Measurements from ENCODE around the gene ADD3. TPM values are rescaled to one million over a fixed set of nuclear protein-coding genes. Genes with fewer than 3 reads are reported as not detected.
"Not testable (repeated sequence)": the region's sequence is repeated elsewhere in the genome, so short reads cannot be mapped to it uniquely, and the experiment has no call there.

The ADD3 gene
- total RNA-seq, 8 experiments from 2014 or later, result 18.3 to 251 (median 67.4) TPM

DNA sequence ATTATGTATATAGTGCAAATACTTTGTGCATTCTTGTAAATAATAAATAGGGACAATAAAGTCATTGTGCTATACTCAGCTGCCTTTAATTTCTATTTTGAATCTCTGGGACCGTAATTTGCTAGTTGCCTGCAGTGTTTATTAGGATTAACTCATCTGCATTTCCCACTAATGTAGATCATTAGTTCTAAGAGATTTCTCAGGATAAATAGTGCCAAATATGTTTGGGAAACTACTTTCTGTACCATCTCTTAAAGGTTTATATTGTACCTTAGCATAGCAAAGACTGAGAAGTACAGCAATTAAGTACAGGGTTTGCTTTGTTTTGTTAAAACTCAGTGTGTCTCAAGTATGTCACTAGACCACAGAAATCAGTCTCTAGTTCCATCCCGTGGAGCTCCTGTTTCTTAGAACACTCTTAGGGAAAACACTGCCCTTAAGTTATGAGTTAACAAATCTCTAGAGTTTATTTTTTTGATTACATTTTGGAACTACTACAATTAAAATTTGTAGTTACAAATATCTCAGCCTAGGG, 26.0 kb downstream of the ADD3 start:
- WGBS, 10 experiments, result 4 to 50% (median 47%) methylated on average over 2 of the region's 2 CpGs; no CpG with 5 or more reads in 2 of the 10 experiments
- Histone ChIP-seq H3K27ac (no peak overlapping the region), H3K4me1 (replicated peaks in 1 of 2) (no peaks in the 10 kb centered on the region), H3K4me3 (no peak overlapping the region)
- in situ Hi-C loops (cut with MboI; ENCODE audit: low pct_unique_long_range_greater_than_20kb in 2 of 9, low sequenced_read_pairs in 9 of 9, unreplicated experiment in 9 of 9), result no loop called here
- ATAC-seq (replicated peaks in 6 of 8), result no peak

- Histone ChIP-seq H3K4me1 (replicated peaks in 1 of 2) (no peaks in the 10 kb centered on the region), H3K27ac (no peak overlapping the region), H3K4me3 (no peak overlapping the region)
- no peak for ATAC-seq (replicated peaks in 6 of 8)
- in situ Hi-C loops (cut with MboI; ENCODE audit: low pct_unique_long_range_greater_than_20kb in 2 of 9, low sequenced_read_pairs in 9 of 9, unreplicated experiment in 9 of 9), result no loop called here
- WGBS, 10 experiments, result 6 to 100% (median 82%) methylated on average over 1 to 2 of the region's 2 CpGs
Observed at GRCh38 chr10:110034596-110034995, 26.8 kb downstream of the ADD3 start.

- Histone ChIP-seq H3K27ac (no peak overlapping the region), H3K4me1 (replicated peaks in 1 of 2) (no peaks in the 10 kb centered on the region), H3K4me3 (no peak overlapping the region)
- no peak for ATAC-seq (replicated peaks in 6 of 8)
- in situ Hi-C loops (cut with MboI; ENCODE audit: low pct_unique_long_range_greater_than_20kb in 2 of 9, low sequenced_read_pairs in 9 of 9, unreplicated experiment in 9 of 9), result no loop called here
- WGBS, 10 experiments, result 83 to 97% (median 91%) methylated on average over 3 to 9 of the region's 9 CpGs
Observed at GRCh38 chr10:110035070-110035921, 27.5 kb downstream of the ADD3 start.

DNA sequence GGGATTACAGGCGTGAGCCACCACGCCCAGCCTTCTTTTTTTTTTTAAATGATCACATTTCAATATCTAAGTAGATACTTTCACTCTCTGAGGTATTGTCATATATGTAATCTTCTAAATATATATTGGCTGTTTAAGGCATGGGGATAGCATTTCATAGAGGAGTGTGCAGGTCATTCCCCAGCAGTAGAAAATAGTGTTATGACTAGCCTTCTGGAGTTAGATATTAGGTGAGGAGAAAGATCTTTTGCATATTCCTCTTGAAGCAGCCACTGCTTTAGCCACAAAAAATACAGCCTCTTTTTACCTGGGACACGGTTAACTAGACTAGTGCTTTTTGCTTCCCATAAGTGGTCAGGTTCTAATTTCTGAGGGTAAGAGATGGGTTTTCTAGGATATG, 28.9 kb downstream of the ADD3 start:
- 94 to 100% (median 100%) methylated on average over 1 to 3 of the region's 3 CpGs; no CpG with 5 or more reads in 3 of the 10 experiments for WGBS, 10 experiments
- Histone ChIP-seq H3K4me3 (no peak overlapping the region), H3K4me1 (replicated peaks in 1 of 2) (no peaks in the 10 kb centered on the region), H3K27ac (no peak overlapping the region)
- ATAC-seq (replicated peaks in 6 of 8), result no peak
- in situ Hi-C loops (cut with MboI; ENCODE audit: low pct_unique_long_range_greater_than_20kb in 2 of 9, low sequenced_read_pairs in 9 of 9, unreplicated experiment in 9 of 9), result no loop called here

- no peak overlapping the region for H3K4me3 ChIP-seq
- in situ Hi-C loops (cut with MboI; ENCODE audit: low pct_unique_long_range_greater_than_20kb in 2 of 9, low sequenced_read_pairs in 9 of 9, unreplicated experiment in 9 of 9), result no loop called here
- H3K4me1 ChIP-seq (replicated peaks in 1 of 2), result no peaks in the 10 kb centered on the region
- no peak overlapping the region for H3K27ac ChIP-seq
- ATAC-seq (replicated peaks in 6 of 8), result peak in 3 of 8 experiments; percentile 49 to 78 (median 72)
Observed at GRCh38 chr10:110039254-110039653, 31.5 kb downstream of the ADD3 start.

GRCh38 chr10:110040108-110040507, 32.3 kb downstream of the ADD3 start:
- ATAC-seq (replicated peaks in 6 of 8), result no peak
- in situ Hi-C loops (cut with MboI; ENCODE audit: low pct_unique_long_range_greater_than_20kb in 2 of 9, low sequenced_read_pairs in 9 of 9, unreplicated experiment in 9 of 9), result no loop called here
- no peak overlapping the region for H3K4me3 ChIP-seq
- no peak overlapping the region for H3K27ac ChIP-seq
- no peaks in the 10 kb centered on the region for H3K4me1 ChIP-seq (replicated peaks in 1 of 2)
- 78 to 100% (median 91%) methylated on average over 1 of the region's 1 CpG; no CpG with 5 or more reads in 4 of the 10 experiments for WGBS, 10 experiments

DNA sequence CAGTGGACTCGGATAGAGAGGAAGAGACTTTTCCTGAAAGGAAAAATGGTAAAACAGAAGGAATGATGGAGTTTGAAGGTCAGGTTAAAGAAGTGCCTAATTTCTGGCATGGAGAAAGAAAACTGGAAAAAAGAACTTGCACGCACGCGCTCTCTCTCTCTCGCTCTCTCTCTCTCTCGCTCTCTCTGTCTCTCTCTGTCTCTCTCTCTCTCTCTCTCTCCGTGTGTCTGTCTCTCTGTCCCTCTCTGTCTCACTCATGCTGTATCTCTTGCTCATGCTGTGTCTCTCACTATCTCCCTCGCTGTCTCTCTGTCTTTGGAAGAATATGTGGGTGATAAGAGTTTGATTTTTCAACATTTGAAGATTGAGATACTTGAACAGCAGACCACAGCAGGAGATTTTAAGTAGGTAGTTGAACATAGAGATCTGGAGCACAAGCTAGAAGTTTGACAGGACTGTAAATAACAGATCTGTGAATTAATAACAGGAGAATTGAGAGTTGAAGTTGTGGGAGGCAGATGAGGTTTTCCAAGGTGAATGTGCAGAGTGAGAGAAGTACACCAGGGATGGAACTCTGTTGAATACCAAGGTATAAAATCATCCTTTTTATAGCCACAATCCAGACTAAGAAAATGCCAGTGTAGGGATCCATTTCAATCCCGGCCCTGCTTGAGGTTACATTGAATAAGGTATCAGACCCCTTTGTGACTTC, 33.1 kb downstream of the ADD3 start:
- Histone ChIP-seq H3K27ac (no peak overlapping the region), H3K4me1 (replicated peaks in 1 of 2) (no peaks in the 10 kb centered on the region), H3K4me3 (no peak overlapping the region)
- ATAC-seq (replicated peaks in 6 of 8), result no peak
- in situ Hi-C loops (cut with MboI; ENCODE audit: low pct_unique_long_range_greater_than_20kb in 2 of 9, low sequenced_read_pairs in 9 of 9, unreplicated experiment in 9 of 9), result no loop called here
- 82 to 100% (median 88%) methylated on average over 1 to 9 of the region's 9 CpGs for WGBS, 10 experiments

- WGBS, 10 experiments, result 25 to 100% (median 85%) methylated on average over 1 to 3 of the region's 3 CpGs; no CpG with 5 or more reads in 2 of the 10 experiments
- no peak for ATAC-seq (replicated peaks in 6 of 8)
- no peaks in the 10 kb centered on the region for H3K4me1 ChIP-seq (replicated peaks in 1 of 2)
- in situ Hi-C loops (cut with MboI; ENCODE audit: low pct_unique_long_range_greater_than_20kb in 2 of 9, low sequenced_read_pairs in 9 of 9, unreplicated experiment in 9 of 9), result no loop called here
- H3K4me3 ChIP-seq, result no peak overlapping the region
- no peak overlapping the region for H3K27ac ChIP-seq
Observed at GRCh38 chr10:110041479-110041829, 33.7 kb downstream of the ADD3 start.

DNA sequence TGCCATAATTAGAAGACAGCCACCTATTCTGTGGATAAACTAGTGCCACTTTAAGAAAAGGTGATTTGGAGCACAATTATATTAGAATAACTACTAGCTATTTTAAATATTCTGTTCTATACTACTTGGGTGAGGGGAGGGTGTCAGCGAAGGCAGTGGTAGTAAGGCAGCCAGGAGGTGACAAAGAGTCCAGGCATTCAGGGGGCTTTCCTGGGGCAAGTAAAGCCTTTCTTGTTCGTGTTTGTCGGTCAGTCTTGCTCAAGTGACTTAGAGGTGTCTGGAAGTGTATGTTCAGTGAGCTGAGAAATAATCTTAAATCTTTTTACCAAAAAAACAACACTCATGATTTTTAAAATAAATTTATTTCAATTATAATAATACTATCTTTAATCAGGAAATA, 34.4 kb downstream of the ADD3 start:
- no peak overlapping the region for H3K27ac ChIP-seq
- in situ Hi-C loops (cut with MboI; ENCODE audit: low pct_unique_long_range_greater_than_20kb in 2 of 9, low sequenced_read_pairs in 9 of 9, unreplicated experiment in 9 of 9), result no loop called here
- no peak for ATAC-seq (replicated peaks in 6 of 8)
- no peaks in the 10 kb centered on the region for H3K4me1 ChIP-seq (replicated peaks in 1 of 2)
- H3K4me3 ChIP-seq, result no peak overlapping the region
- WGBS, 10 experiments, result 29 to 100% (median 71%) methylated on average over 1 to 3 of the region's 3 CpGs; no CpG with 5 or more reads in 3 of the 10 experiments

GRCh38 chr10:110042891-110043290, 35.1 kb downstream of the ADD3 start:
- 82 to 100% (median 90%) methylated on average over 2 to 4 of the region's 4 CpGs; no CpG with 5 or more reads in 1 of the 10 experiments for WGBS, 10 experiments
- in situ Hi-C loops (cut with MboI; ENCODE audit: low pct_unique_long_range_greater_than_20kb in 2 of 9, low sequenced_read_pairs in 9 of 9, unreplicated experiment in 9 of 9), result no loop called here
- no peak for ATAC-seq (replicated peaks in 6 of 8)
- no peaks in the 10 kb centered on the region for H3K4me1 ChIP-seq (replicated peaks in 1 of 2)
- no peak overlapping the region for H3K27ac ChIP-seq
- H3K4me3 ChIP-seq, result no peak overlapping the region

- H3K4me3 ChIP-seq, result no peak overlapping the region
- WGBS, 10 experiments, result 50 to 100% (median 86%) methylated on average over 1 to 2 of the region's 2 CpGs; no CpG with 5 or more reads in 2 of the 10 experiments
- no peaks in the 10 kb centered on the region for H3K4me1 ChIP-seq (replicated peaks in 1 of 2)
- in situ Hi-C loops (cut with MboI; ENCODE audit: low pct_unique_long_range_greater_than_20kb in 2 of 9, low sequenced_read_pairs in 9 of 9, unreplicated experiment in 9 of 9), result no loop called here
- no peak overlapping the region for H3K27ac ChIP-seq
- peak in 3 of 8 experiments; percentile 87 to 95 (median 95) for ATAC-seq (replicated peaks in 6 of 8)
Observed at GRCh38 chr10:110044681-110045080, 36.9 kb downstream of the ADD3 start.

- ATAC-seq (replicated peaks in 6 of 8), result peak in 1 of 8 experiments; percentile 41
- in situ Hi-C loops (cut with MboI; ENCODE audit: low pct_unique_long_range_greater_than_20kb in 2 of 9, low sequenced_read_pairs in 9 of 9, unreplicated experiment in 9 of 9), result no loop called here
- no peak overlapping the region for H3K4me3 ChIP-seq
- H3K4me1 ChIP-seq (replicated peaks in 1 of 2), result no peaks in the 10 kb centered on the region
- WGBS, 10 experiments, result 33 to 100% (median 86%) methylated on average over 1 to 2 of the region's 2 CpGs; no CpG with 5 or more reads in 2 of the 10 experiments
- H3K27ac ChIP-seq, result no peak overlapping the region
Observed at GRCh38 chr10:110045772-110046171, 38.0 kb downstream of the ADD3 start.

- H3K27ac ChIP-seq; H3K4me1 ChIP-seq (replicated peaks in 1 of 2); in situ Hi-C loops (cut with MboI; ENCODE audit: low pct_unique_long_range_greater_than_20kb in 2 of 9, low sequenced_read_pairs in 9 of 9, unreplicated experiment in 9 of 9); H3K4me3 ChIP-seq; ATAC-seq (replicated peaks in 6 of 8): not testable (repeated sequence)
- 80 to 100% (median 92%) methylated on average over 1 to 2 of the region's 2 CpGs; no CpG with 5 or more reads in 6 of the 10 experiments for WGBS, 10 experiments
Observed at GRCh38 chr10:110048145-110048544, 40.4 kb downstream of the ADD3 start.

Data from motor neuron (in vitro differentiated cells).